GM23248 (cell line): ENCODE data around the gene COL9A2. TPM values are rescaled to one million over a fixed set of nuclear protein-coding genes. Genes with fewer than 3 reads are reported as not detected.

ENCODE experiments used
- DNase-seq: peaks from one replicate; pipeline ENCODE4 v3.0.0-alpha.2; 2015
- H2AFZ ChIP-seq: fragments of 200-600 bp; sonication (generic); 2 replicates; pipeline ENCODE4 v1.6.1; 2016; ENCODE audit warnings: antibody characterized with exemption
- H3F3A ChIP-seq: fragments of 200-600 bp; sonication (generic); 2 replicates; pipeline ENCODE4 v1.6.1; 2016; ENCODE audit warnings: mild to moderate bottlenecking, antibody characterized with exemption, mixed run types; ENCODE audit not compliant: insufficient read depth
- H3K27ac ChIP-seq: fragments of 200-600 bp; sonication (generic); 2 replicates; pipeline ENCODE4 v1.5.1; 2016; ENCODE audit warnings: mild to moderate bottlenecking
- H3K27me3 ChIP-seq: fragments of 200-600 bp; sonication (generic); replicated peaks from 2 replicates; pipeline ENCODE4 v1.6.1; 2016; ENCODE audit warnings: mild to moderate bottlenecking; ENCODE audit not compliant: insufficient read depth
- H3K36me3 ChIP-seq: fragments of 200-600 bp; sonication (generic); 2 replicates; pipeline ENCODE4 v1.6.1; 2016; ENCODE audit warnings: low read depth, mild to moderate bottlenecking
- H3K4me1 ChIP-seq: fragments of 200-600 bp; sonication (generic); 2 replicates; pipeline ENCODE4 v1.6.1; 2016; ENCODE audit warnings: mild to moderate bottlenecking; ENCODE audit not compliant: insufficient read depth
- H3K4me2 ChIP-seq: fragments of 200-600 bp; sonication (generic); one replicate; pipeline ENCODE4 v1.6.1; 2016; ENCODE audit warnings: mild to moderate bottlenecking; ENCODE audit not compliant: unreplicated experiment
- H3K4me3 ChIP-seq: fragments of 200-600 bp; sonication (generic); 2 replicates; pipeline ENCODE4 v1.5.1; 2016; ENCODE audit warnings: mild to moderate bottlenecking
- H3K79me2 ChIP-seq: fragments of 200-600 bp; sonication (generic); 2 replicates; pipeline ENCODE4 v1.6.1; 2016; ENCODE audit warnings: mild to moderate bottlenecking; ENCODE audit not compliant: insufficient read depth
- H3K9ac ChIP-seq: fragments of 200-600 bp; sonication (generic); 2 replicates; pipeline ENCODE4 v1.6.1; 2016; ENCODE audit warnings: mild to moderate bottlenecking
- H3K9me2 ChIP-seq: fragments of 200-600 bp; sonication (generic); 2 replicates; pipeline ENCODE4 v1.6.1; 2016; ENCODE audit warnings: mixed run types, mild to moderate bottlenecking, moderate library complexity; ENCODE audit not compliant: insufficient read depth
- H3K9me3 ChIP-seq: fragments of 200-600 bp; sonication (generic); one replicate; pipeline ENCODE4 v1.6.1; 2017; ENCODE audit warnings: low read depth
- H4K20me1 ChIP-seq: fragments of 200-600 bp; sonication (generic); 2 replicates; pipeline ENCODE4 v1.6.0; 2016; ENCODE audit not compliant: insufficient read depth
- EZH2 ChIP-seq: fragments of 200-600 bp; sonication (generic); IDR thresholded peaks from 2 replicates; pipeline ENCODE4 v1.6.1; 2018; ENCODE audit warnings: antibody characterized with exemption, mild to moderate bottlenecking; ENCODE audit not compliant: insufficient read depth, poor library complexity, severe bottlenecking
- EZH2phosphoT487 ChIP-seq: fragments of 200-600 bp; sonication (generic); IDR thresholded peaks from 2 replicates; pipeline ENCODE4 v1.6.1; 2018; ENCODE audit warnings: antibody characterized with exemption, moderate library complexity, mild to moderate bottlenecking, low read depth; ENCODE audit not compliant: insufficient read depth
- WGBS, 2 experiments: methylation state at CpG; one replicate each; pipeline ENCODE4 v1.1.6; 2015 to 2017; ENCODE audit warnings: low lambda C conversion rate in 2 of 2, low coverage in 1 of 2; ENCODE audit errors: missing lambda C conversion rate in 2 of 2; 5-methylcytosine and 5-hydroxymethylcytosine counted together
- in situ Hi-C: fragments of 300-500 bp; cut with MboI; formaldehyde crosslinking; loops from 2 replicates; pipeline ENCODE4 v1.15.0; 2020
- polyA plus RNA-seq: library from polyadenylated mRNA; unstranded; fragments of >200 nt; fragmentation: Nextera tagmentation; extraction: Ambion mirVana; gene quantifications from 2 replicates; pipeline ENCODE4 v1.2.1, GENCODE V29; 2016
- total RNA-seq: library from RNA; depleted of rRNA; stranded (reverse); fragments of >200 nt; shearing (Covaris generic); gene quantifications from 2 replicates; pipeline ENCODE4 v1.2.3, GENCODE V29; 2014; rRNA removed

COL9A2 gene
- total RNA-seq: 0.89 and 2.8 TPM in 2 replicates
- 0.80 and 0.91 TPM in 2 replicates for polyA plus RNA-seq

GRCh38 chr1:40316595-40317393 lies at the start of gene COL9A2:
COL9A2 (minus strand) TSS chr1:40317286; CDS start chr1:40317197, 89 bp downstream.
- in situ Hi-C loops: no loop called here
- H3K4me1 ChIP-seq: peaks cover 8% of the 10 kb centered on the region
- no peaks in the 10 kb centered on the region for H3K9me3 ChIP-seq
- H3K4me2 ChIP-seq: peak within 1 kb of the TSS; percentile 67
- no peaks in the 10 kb centered on the region for H4K20me1 ChIP-seq
- peaks cover 8% of the 10 kb centered on the region for H3K27me3 ChIP-seq
- H3F3A ChIP-seq: no peaks in the 10 kb centered on the region
- peak within 1 kb of the TSS; percentile 56 for H3K4me3 ChIP-seq
- peak within 1 kb of the TSS; percentile 82 for H2AFZ ChIP-seq
- no peaks in the 10 kb centered on the region for H3K9me2 ChIP-seq
- WGBS, 2 experiments: 3 to 11% methylated on average over 21 to 68 of the region's 84 CpGs
- H3K79me2 ChIP-seq: no peaks in the 10 kb centered on the region
- no peaks in the 10 kb centered on the region for H3K36me3 ChIP-seq
- peak; percentile 60 for DNase-seq
- H3K27ac ChIP-seq: no peak within 1 kb of the TSS
- 0 out of 2 replicates have a peak, but pooled peaks have one; percentile 5 for TF ChIP-seq EZH2phosphoT487
- no peak for TF ChIP-seq EZH2
- H3K9ac ChIP-seq: no peak within 1 kb of the TSS

DNA sequence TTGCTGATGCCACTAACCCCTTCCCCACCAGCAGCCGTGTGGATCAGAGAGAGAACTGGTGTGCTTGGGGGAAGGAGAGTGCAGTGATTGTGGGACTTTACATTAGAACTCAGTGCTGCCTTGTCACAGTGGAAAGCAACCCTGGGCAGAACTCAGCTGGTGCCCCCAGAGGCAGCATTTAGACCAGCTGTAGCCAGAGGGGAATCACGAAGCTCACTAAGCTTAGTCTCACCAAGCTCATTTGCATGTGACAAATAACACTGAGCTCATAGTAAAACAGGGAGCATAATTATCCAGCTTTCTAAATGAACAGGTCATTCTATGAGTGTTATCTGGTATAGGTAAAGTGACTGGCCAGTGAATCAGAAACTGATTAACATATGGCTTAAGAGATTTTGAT lies 46.6 kb upstream of the COL9A2 start:
- Histone ChIP-seq H3K9me2 (no peaks in the 10 kb centered on the region), H3K9ac (no peak overlapping the region), H3K4me1 (no peaks in the 10 kb centered on the region), H3K79me2 (no peaks in the 10 kb centered on the region), H3K4me2 (no peak overlapping the region), H2AFZ (no peak overlapping the region), H4K20me1 (no peaks in the 10 kb centered on the region), H3K36me3 (no peaks in the 10 kb centered on the region), H3K9me3 (no peaks in the 10 kb centered on the region), H3K4me3 (no peak overlapping the region), H3F3A (0 out of 2 replicates have a peak, but pooled peaks cover 3% of the 10 kb centered on the region), H3K27me3 (no peaks in the 10 kb centered on the region), H3K27ac (no peak overlapping the region)
- 0 to 2% methylated on average over 2 of the region's 2 CpGs for WGBS, 2 experiments
- peak; percentile 14 for DNase-seq
- TF ChIP-seq EZH2phosphoT487: no peak
- no peak for TF ChIP-seq EZH2
- in situ Hi-C loops: no loop called here

- Histone ChIP-seq H3K79me2 (no peaks in the 10 kb centered on the region), H3K27ac (no peak overlapping the region), H3K27me3 (no peaks in the 10 kb centered on the region), H3F3A (0 out of 2 replicates have a peak, but pooled peaks cover 3% of the 10 kb centered on the region), H4K20me1 (no peaks in the 10 kb centered on the region), H3K36me3 (no peaks in the 10 kb centered on the region), H3K9me3 (no peaks in the 10 kb centered on the region), H3K4me3 (no peak overlapping the region), H3K9ac (no peak overlapping the region), H3K4me2 (no peak overlapping the region), H2AFZ (no peak overlapping the region), H3K4me1 (no peaks in the 10 kb centered on the region), H3K9me2 (no peaks in the 10 kb centered on the region)
- 18 to 27% methylated on average over 2 of the region's 2 CpGs for WGBS, 2 experiments
- in situ Hi-C loops: no loop called here
- no peak for TF ChIP-seq EZH2
- no peak for TF ChIP-seq EZH2phosphoT487
- DNase-seq: peak; percentile 60
Observed at GRCh38 chr1:40362699-40363098, 45.6 kb upstream of the COL9A2 start.

- in situ Hi-C loops: no loop called here
- H3K9ac ChIP-seq: no peak overlapping the region
Observed at GRCh38 chr1:40362199-40362598, 45.1 kb upstream of the COL9A2 start.

More at GRCh38 chr1:40362199-40362598, 45.1 kb upstream of the COL9A2 start:
- Histone ChIP-seq H3K27ac (no peak overlapping the region), H4K20me1 (no peaks in the 10 kb centered on the region), H2AFZ (no peak overlapping the region), H3K9me2 (no peaks in the 10 kb centered on the region), H3K9me3 (no peaks in the 10 kb centered on the region), H3K27me3 (no peaks in the 10 kb centered on the region), H3K36me3 (no peaks in the 10 kb centered on the region), H3K79me2 (no peaks in the 10 kb centered on the region), H3K4me3 (no peak overlapping the region), H3K4me2 (no peak overlapping the region), H3F3A (0 out of 2 replicates have a peak, but pooled peaks cover 3% of the 10 kb centered on the region), H3K4me1 (no peaks in the 10 kb centered on the region)
- TF ChIP-seq EZH2phosphoT487 (no peak), EZH2 (no peak)
- 47 to 57% methylated on average over 2 of the region's 2 CpGs for WGBS, 2 experiments
- DNase-seq: no peak
